HEK293 (cell line): ENCODE data around the gene AATK.

Experiments used
- CTCF ChIA-PET: fragments of 350-600 bp; formaldehyde crosslinking; extraction: SDS; loops from one replicate; lab custom pipeline; 2021; ENCODE audit warnings: antibody characterized with exemption; lab: Yijun Ruan, JAX
- POLR2A ChIA-PET: fragments of 300-600 bp; formaldehyde crosslinking; extraction: SDS; loops from one replicate; lab custom pipeline; 2020; ENCODE audit warnings: antibody characterized with exemption, inconsistent platforms; lab: Yijun Ruan, JAX
- H3K27ac ChIP-seq: fragments of 200-500 bp; sonication (Bioruptor generic); 2 replicates; pipeline ENCODE4 v1.5.1; 2014; ENCODE audit warnings: low read depth, low read length, control low read depth, inconsistent platforms; ENCODE audit errors: extremely low read depth
- H3K36me3 ChIP-seq, 2 experiments: fragments of 200-500 bp in 1 of 2; sonication (Bioruptor generic) in 1 of 2; 1 replicate in 1 of 2; 2 replicates in 1 of 2; pipeline ENCODE4 v1.5.1; 2014 to 2017; ENCODE audit warnings: inconsistent platforms in 2 of 2, low read length in 2 of 2; ENCODE audit not compliant: control insufficient read depth in 2 of 2, insufficient read depth in 1 of 2
- H3K4me1 ChIP-seq: fragments of 200-500 bp; sonication (Bioruptor generic); 2 replicates; pipeline ENCODE4 v1.5.1; 2014; ENCODE audit warnings: mild to moderate bottlenecking, low read length, inconsistent platforms; ENCODE audit not compliant: control insufficient read depth, insufficient read depth
- H3K4me3 ChIP-seq: 2 replicates; pipeline ENCODE4 v1.5.1; 2011; ENCODE audit warnings: low read depth, mild to moderate bottlenecking, control low read depth, low read length, moderate library complexity
- H3K9me3 ChIP-seq: fragments of 200-500 bp; sonication (Bioruptor generic); 2 replicates; pipeline ENCODE4 v1.5.1; 2014; ENCODE audit warnings: low read depth, low read length, inconsistent platforms; ENCODE audit not compliant: control insufficient read depth, insufficient read depth
- GLIS1 ChIP-seq: fragments of 450-650 bp; formaldehyde crosslinking; IDR thresholded peaks from 2 replicates; pipeline ENCODE4 v1.5.1; 2016; ENCODE audit warnings: missing biosample characterization, missing genetic modification characterization
- INSM2 ChIP-seq: fragments of 450-650 bp; formaldehyde crosslinking; IDR thresholded peaks from 2 replicates; pipeline ENCODE4 v1.5.1; 2016; ENCODE audit warnings: missing biosample characterization, missing genetic modification characterization
- KLF1 ChIP-seq: fragments of 450-650 bp; formaldehyde crosslinking; IDR thresholded peaks from 2 replicates; pipeline ENCODE4 v1.5.1; 2016; ENCODE audit warnings: missing biosample characterization, missing genetic modification characterization
- KLF8 ChIP-seq: fragments of 450-650 bp; formaldehyde crosslinking; IDR thresholded peaks from 2 replicates; pipeline ENCODE4 v1.5.1; 2016; ENCODE audit warnings: missing biosample characterization, missing genetic modification characterization
- OVOL3 ChIP-seq: fragments of 450-650 bp; formaldehyde crosslinking; IDR thresholded peaks from 2 replicates; pipeline ENCODE4 v1.5.1; 2016; ENCODE audit warnings: missing biosample characterization, missing genetic modification characterization
- PATZ1 ChIP-seq: fragments of 450-650 bp; formaldehyde crosslinking; IDR thresholded peaks from 2 replicates; pipeline ENCODE4 v1.5.1; 2016; ENCODE audit warnings: missing biosample characterization, missing genetic modification characterization
- SP3 ChIP-seq: fragments of 450-650 bp; formaldehyde crosslinking; IDR thresholded peaks from 2 replicates; pipeline ENCODE4 v1.5.1; 2016; ENCODE audit warnings: missing biosample characterization, missing genetic modification characterization
- ZBTB6 ChIP-seq: fragments of 450-650 bp; formaldehyde crosslinking; IDR thresholded peaks from 2 replicates; pipeline ENCODE4 v1.5.1; 2017; ENCODE audit warnings: missing biosample characterization, missing genetic modification characterization
- ZBTB7A ChIP-seq: fragments of 450-650 bp; formaldehyde crosslinking; IDR thresholded peaks from 2 replicates; pipeline ENCODE4 v1.5.1; 2016; ENCODE audit warnings: low read depth, missing biosample characterization, missing genetic modification characterization
- ZNF169 ChIP-seq: fragments of 450-650 bp; formaldehyde crosslinking; IDR thresholded peaks from 2 replicates; pipeline ENCODE4 v1.5.1; 2016; ENCODE audit warnings: missing biosample characterization, missing genetic modification characterization
- ZNF174 ChIP-seq: fragments of 450-650 bp; formaldehyde crosslinking; IDR thresholded peaks from 2 replicates; pipeline ENCODE4 v1.5.0; 2017; ENCODE audit warnings: missing biosample characterization, mild to moderate bottlenecking, missing genetic modification characterization
- ZNF274 ChIP-seq, 2 experiments: fragments of 200-500 bp in 1 of 2; fragments of 450-650 bp in 1 of 2; sonication (Bioruptor generic) in 1 of 2; formaldehyde crosslinking in 1 of 2; IDR thresholded peaks; 2 replicates each; pipeline versions ENCODE4 v1.5.1 to v1.6.1; 2014 to 2016; ENCODE audit warnings: borderline replicate concordance in 1 of 2, inconsistent platforms in 1 of 2, low read length in 1 of 2, missing biosample characterization in 1 of 2, missing genetic modification characterization in 1 of 2
- ZNF398 ChIP-seq: fragments of 450-650 bp; formaldehyde crosslinking; IDR thresholded peaks from 2 replicates; pipeline ENCODE4 v1.5.1; 2017; ENCODE audit warnings: missing biosample characterization, missing genetic modification characterization
- ZNF423 ChIP-seq: fragments of 450-650 bp; formaldehyde crosslinking; IDR thresholded peaks from 2 replicates; pipeline ENCODE4 v1.5.1; 2016; ENCODE audit warnings: missing biosample characterization, missing genetic modification characterization

Gene AATK

GRCh38 chr17:81179220-81179619 is 13.2 kb upstream of the AATK start:
- CTCF ChIA-PET, result no interaction called here
- TF ChIP-seq ZNF174 (no peak), INSM2 (tag by site-specific recombination) (no peak), KLF1 (tag by site-specific recombination) (no peak), OVOL3 (no peak), SP3 (tag by site-specific recombination) (no peak), ZBTB7A (no peak)
- Histone ChIP-seq H3K4me3 (no peak overlapping the region), H3K27ac (no peak overlapping the region), H3K4me1 (no peaks in the 10 kb centered on the region), H3K36me3 (no peaks in the 10 kb centered on the region), H3K9me3 (no peaks in the 10 kb centered on the region)
- POLR2A ChIA-PET, result interaction anchor here (0.5 to 1.5 kb wide), 2 partner anchors 44 to 68 kb away, joined by 4 to 6 read pairs; partner anchors contain the start of gene CEP131

- H3K27ac ChIP-seq, result no peak overlapping the region
Observed at GRCh38 chr17:81178136-81179091, 12.4 kb upstream of the AATK start.

GRCh38 chr17:81176666-81177065 is 10.6 kb upstream of the AATK start:
- ChIA-PET POLR2A (interaction anchor here (0.6 kb wide), 1 partner anchor 144 kb away, joined by 3 read pairs; no protein-coding TSS in a partner anchor), CTCF (interaction anchor here (1.1 kb wide), 1 partner anchor 24 kb away, joined by 4 read pairs; no protein-coding TSS in a partner anchor)
- Histone ChIP-seq H3K4me1 (no peaks in the 10 kb centered on the region), H3K4me3 (no peak overlapping the region), H3K27ac (no peak overlapping the region), H3K9me3 (no peaks in the 10 kb centered on the region), H3K36me3 (no peaks in the 10 kb centered on the region)
- TF ChIP-seq KLF8 (tag by site-specific recombination), result no peak
- no peak for TF ChIP-seq GLIS1
- no peak for TF ChIP-seq ZNF274 (IDR thresholded peaks at IDR 0.05; ENCODE audit: low read length)
- TF ChIP-seq ZNF274 (tag by site-specific recombination; IDR thresholded peaks at IDR 0.05; ENCODE audit: borderline replicate concordance), result no peak
- TF ChIP-seq ZNF398 (tag by site-specific recombination), result no peak
- no peak for TF ChIP-seq ZNF169
- TF ChIP-seq ZBTB6 (tag by site-specific recombination), result no peak

More at GRCh38 chr17:81178136-81179091, 12.4 kb upstream of the AATK start:
- CTCF ChIA-PET, result interaction anchor here (0.6 kb wide), 1 partner anchor 23 kb away, joined by 6 read pairs; no protein-coding TSS in a partner anchor
- no peaks in the 10 kb centered on the region for H3K4me1 ChIP-seq
- 0 out of 2 replicates have a peak, but pooled peaks have one; percentile 23 for TF ChIP-seq PATZ1 (tag by site-specific recombination)
- TF ChIP-seq ZNF423, result no peak
- H3K4me3 ChIP-seq, result no peak overlapping the region
- POLR2A ChIA-PET, result interaction anchor here (0.5 to 1.5 kb wide), 3 partner anchors 33 to 69 kb away, joined by 3 to 6 read pairs (median 6); partner anchors contain the start of gene CEP131
- no peaks in the 10 kb centered on the region for H3K9me3 ChIP-seq
- no peaks in the 10 kb centered on the region for H3K36me3 ChIP-seq
